Measurements from ENCODE around the gene GRIA1.

DNA sequence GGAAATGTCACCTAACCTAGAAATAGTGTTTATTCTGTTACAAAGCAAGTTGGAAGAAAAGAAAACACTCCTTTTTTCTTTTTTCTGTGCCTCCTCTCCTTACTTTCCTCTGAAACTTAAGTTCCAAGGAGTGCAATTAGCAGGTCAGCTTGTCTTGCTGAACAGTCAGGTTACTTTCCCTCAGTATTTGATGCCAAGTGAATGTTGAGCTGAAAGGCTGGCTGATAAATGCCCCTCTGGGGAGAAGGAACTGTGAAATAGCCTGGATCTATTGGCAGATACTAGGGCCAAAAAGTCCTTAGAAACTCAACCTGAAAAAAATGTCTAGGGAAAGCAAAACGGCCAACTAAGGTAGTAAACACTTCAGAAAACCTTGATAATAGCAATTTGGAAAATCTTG lies 43.6 kb downstream of the GRIA1 start:
- TF ChIP-seq YY1 (IDR thresholded peaks at IDR 0.05; ENCODE audit: insufficient read depth, insufficient read length) (no peak), ZNF274 (IDR thresholded peaks at IDR 0.05; ENCODE audit: low read depth, low read length) (no peak), SUZ12 (IDR thresholded peaks at IDR 0.05; ENCODE audit: extremely low read depth, insufficient read depth, insufficient read length) (no peak)
